ENCODE results near the gene TF.
"Not testable (repeated sequence)": the region's sequence is repeated elsewhere in the genome, so short reads cannot be mapped to it uniquely, and the experiment has no call there.

Gene TF

DNA sequence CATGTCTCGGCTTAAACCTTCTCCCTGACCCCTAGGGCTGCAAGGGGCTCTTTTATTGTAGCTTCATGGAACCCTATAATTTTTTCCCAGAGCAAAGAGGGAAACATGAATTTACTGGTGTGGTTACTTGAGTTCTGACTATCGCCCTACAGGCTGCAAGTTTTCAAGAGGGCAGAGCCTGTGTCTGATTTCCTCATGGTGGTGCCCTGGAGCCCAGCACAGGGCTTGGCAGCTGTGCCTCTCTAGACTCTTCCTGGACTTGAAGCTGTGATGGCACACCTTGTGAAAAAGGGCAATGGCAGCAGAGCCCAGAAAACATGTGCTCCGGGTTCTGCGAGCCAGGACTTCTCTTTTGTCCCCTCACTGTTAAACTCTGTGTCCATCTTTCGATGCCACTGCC, 34.2 kb upstream of the TF start:
- H3K27ac ChIP-seq = no peak overlapping the region
- no peak for DNase-seq
- H3K9me3 ChIP-seq = no peaks in the 10 kb centered on the region
- H3K4me1 ChIP-seq = no peaks in the 10 kb centered on the region
- TF ChIP-seq, protein P1, sequence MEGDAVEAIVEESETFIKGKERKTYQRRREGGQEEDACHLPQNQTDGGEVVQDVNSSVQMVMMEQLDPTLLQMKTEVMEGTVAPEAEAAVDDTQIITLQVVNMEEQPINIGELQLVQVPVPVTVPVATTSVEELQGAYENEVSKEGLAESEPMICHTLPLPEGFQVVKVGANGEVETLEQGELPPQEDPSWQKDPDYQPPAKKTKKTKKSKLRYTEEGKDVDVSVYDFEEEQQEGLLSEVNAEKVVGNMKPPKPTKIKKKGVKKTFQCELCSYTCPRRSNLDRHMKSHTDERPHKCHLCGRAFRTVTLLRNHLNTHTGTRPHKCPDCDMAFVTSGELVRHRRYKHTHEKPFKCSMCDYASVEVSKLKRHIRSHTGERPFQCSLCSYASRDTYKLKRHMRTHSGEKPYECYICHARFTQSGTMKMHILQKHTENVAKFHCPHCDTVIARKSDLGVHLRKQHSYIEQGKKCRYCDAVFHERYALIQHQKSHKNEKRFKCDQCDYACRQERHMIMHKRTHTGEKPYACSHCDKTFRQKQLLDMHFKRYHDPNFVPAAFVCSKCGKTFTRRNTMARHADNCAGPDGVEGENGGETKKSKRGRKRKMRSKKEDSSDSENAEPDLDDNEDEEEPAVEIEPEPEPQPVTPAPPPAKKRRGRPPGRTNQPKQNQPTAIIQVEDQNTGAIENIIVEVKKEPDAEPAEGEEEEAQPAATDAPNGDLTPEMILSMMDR (IDR thresholded peaks at IDR 0.05) = no peak
- no peaks in the 10 kb centered on the region for H3K36me3 ChIP-seq
- no peak overlapping the region for H3K4me3 ChIP-seq
- H3K27me3 ChIP-seq = no peaks in the 10 kb centered on the region
- intact Hi-C loops (cut with DNase I; ENCODE audit: low total_unique reads) = no loop called here

GRCh38 chr3:133713347-133713746, 32.8 kb upstream of the TF start:
- H3K9me3 ChIP-seq = no peaks in the 10 kb centered on the region
- no peaks in the 10 kb centered on the region for H3K36me3 ChIP-seq
- H3K4me1 ChIP-seq = no peaks in the 10 kb centered on the region
- intact Hi-C loops (cut with DNase I; ENCODE audit: low total_unique reads) = no loop called here
- TF ChIP-seq, protein P1 (IDR thresholded peaks at IDR 0.05) = no peak
- no peak overlapping the region for H3K4me3 ChIP-seq
- DNase-seq = no peak
- no peak overlapping the region for H3K27ac ChIP-seq
- no peaks in the 10 kb centered on the region for H3K27me3 ChIP-seq

DNA sequence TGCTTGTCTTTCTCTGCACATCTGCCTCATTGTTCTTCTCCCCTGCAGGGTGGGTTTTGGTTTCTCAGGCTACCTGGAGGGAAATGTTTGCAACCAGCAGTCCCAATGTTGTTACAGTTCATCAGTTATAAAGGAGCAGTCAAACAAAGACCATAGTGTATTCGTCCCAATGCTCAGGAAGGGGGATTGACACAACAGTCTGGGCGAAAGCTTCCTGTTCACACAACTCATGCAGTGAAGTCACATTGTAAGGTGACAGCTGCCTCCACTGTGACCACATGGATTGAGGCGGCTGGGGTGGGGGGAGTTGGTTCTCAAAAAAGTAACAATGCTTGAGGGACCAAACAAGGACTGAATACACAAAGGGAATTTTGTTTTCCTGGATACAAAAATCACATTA, 28.8 kb upstream of the TF start:
- Histone ChIP-seq H3K27me3 (no peaks in the 10 kb centered on the region), H3K4me3 (no peak overlapping the region), H3K27ac (no peak overlapping the region), H3K9me3 (peaks cover 0 to 1% (median 0%) of the 10 kb centered on the region in 3 donors), H3K4me1 (no peaks in the 10 kb centered on the region), H3K36me3 (no peaks in the 10 kb centered on the region)
- intact Hi-C loops (cut with DNase I; ENCODE audit: low total_unique reads) = no loop called here
- TF ChIP-seq, protein P1 (IDR thresholded peaks at IDR 0.05) = no peak
- no peak for DNase-seq

DNA sequence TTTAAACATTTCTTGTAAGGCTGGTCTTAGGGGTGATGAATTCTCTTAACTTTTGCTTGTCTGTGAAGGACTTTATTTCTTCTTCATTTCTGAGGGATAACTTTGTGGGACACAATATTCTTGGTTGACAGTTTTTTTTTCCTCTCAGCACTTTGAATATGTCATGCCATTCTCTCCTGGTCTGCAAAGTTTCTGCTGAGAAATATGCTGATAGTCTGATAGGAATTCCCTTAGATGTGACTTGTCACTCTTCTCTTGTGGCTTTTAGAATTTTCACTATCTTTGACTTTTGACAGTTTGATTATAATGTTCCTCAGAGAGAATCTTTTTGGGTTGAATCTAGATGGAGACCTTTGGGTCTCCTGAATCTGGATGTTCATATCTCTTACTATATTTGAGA, 23.3 kb upstream of the TF start:
- Histone ChIP-seq H3K4me3 (no peak overlapping the region), H3K4me1 (no peaks in the 10 kb centered on the region), H3K9me3 (peaks cover 0 to 11% (median 5%) of the 10 kb centered on the region in 3 donors), H3K27ac (no peak overlapping the region), H3K27me3 (no peaks in the 10 kb centered on the region), H3K36me3 (no peaks in the 10 kb centered on the region)
- no peak for DNase-seq
- TF ChIP-seq, protein P1 (IDR thresholded peaks at IDR 0.05) = no peak
- intact Hi-C loops (cut with DNase I; ENCODE audit: low total_unique reads) = no loop called here

DNA sequence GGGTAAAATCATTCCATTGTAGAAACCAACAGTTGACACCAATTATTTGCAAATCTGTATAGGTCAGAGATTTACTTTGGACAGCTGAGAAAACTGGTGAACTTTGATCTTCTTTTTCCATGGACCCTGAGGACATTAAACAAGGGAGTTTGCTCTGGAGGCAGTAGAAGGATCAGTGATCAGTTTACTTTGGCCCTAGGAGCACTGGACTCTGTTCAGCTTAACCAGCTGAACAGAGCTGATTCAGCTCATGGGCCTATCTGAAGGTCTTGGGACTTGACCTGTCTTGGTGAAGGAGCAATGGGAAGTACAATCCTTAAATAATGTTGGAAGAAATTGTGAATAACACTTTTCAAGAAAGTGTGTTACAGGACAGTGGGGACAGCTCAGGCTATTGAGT, 15.2 kb upstream of the TF start:
- no peak for DNase-seq
- Histone ChIP-seq H3K4me3 (no peak overlapping the region), H3K27me3 (no peaks in the 10 kb centered on the region), H3K9me3 (no peaks in the 10 kb centered on the region), H3K36me3 (no peaks in the 10 kb centered on the region), H3K4me1 (no peaks in the 10 kb centered on the region), H3K27ac (no peak overlapping the region)
- TF ChIP-seq, protein P1 (IDR thresholded peaks at IDR 0.05) = no peak
- intact Hi-C loops (cut with DNase I; ENCODE audit: low total_unique reads) = no loop called here

- H3K4me1 ChIP-seq; intact Hi-C loops (cut with DNase I; ENCODE audit: low total_unique reads); H3K36me3 ChIP-seq; H3K4me3 ChIP-seq; H3K27ac ChIP-seq; H3K27me3 ChIP-seq; DNase-seq; H3K9me3 ChIP-seq: not testable (repeated sequence)
Measured at GRCh38 chr3:133732231-133732630, 14.0 kb upstream of the TF start.
